ENCODE data around the gene HIVEP3. TPM values are rescaled to one million over a fixed set of nuclear protein-coding genes. Genes with fewer than 3 reads are reported as not detected.

HIVEP3 gene
- total RNA-seq, 1 donor from 2014 or later = 5.8 TPM

DNA sequence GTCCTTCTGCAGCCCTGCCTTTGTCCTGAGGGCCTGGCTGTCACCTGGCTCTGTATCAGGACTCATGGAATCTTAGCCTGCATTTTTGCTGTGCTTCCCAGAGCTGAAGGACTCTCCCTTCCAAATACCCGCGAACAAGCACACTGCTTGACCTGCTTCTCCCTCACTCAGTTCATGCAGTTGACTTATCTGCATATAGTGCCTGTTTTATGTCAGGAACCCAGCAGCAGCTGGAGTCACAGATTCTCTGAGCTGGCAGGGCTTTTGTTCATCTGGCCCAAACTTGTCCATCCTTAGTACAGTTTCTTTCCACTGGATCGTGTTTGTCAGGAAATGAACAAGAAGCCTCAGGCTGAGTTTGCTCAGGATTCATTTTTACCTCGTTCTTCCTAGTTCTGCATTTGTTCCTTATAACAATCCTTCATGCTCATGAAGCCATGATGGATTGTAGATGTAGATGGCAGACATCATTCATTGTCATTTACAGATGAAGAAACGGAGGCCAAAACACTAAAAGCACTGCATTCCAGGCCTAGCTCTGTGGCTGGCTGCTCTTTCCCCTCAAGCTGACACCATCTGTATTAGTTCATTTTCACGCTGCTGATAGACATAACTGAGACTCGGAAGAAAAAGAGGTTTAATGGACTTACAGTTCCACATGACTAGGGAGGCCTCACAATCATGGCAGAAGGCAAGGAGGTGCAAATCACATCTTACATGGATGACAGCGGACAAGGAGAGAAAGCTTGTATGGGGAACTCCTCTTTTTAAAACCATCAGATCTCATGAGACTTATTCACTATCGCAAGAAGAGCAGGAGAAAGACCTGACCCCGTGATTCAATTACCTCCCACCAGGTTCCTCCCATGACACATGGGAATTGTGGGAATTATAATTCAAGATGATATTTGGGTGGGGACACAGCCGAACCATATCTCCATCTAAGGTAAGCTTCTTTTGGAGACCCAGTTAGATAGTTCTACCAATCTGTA, 150.9 kb downstream of the HIVEP3 start:
- TF ChIP-seq CTCF (IDR thresholded peaks at IDR 0.05; ENCODE audit: insufficient read depth, low read length, poor library complexity, severe bottlenecking) = no peak
- DNase-seq (ENCODE audit: low read depth) = no peak
- Histone ChIP-seq H3K27me3 (ENCODE audit: control insufficient read depth, insufficient read depth, low read length) (no peaks in the 10 kb centered on the region), H3K36me3 (ENCODE audit: control insufficient read depth, insufficient read depth, low read length) (no peaks in the 10 kb centered on the region), H3K4me3 (ENCODE audit: low read depth, low read length) (no peak overlapping the region)

GRCh38 chr1:41766546-41766945, 152.2 kb downstream of the HIVEP3 start:
- TF ChIP-seq CTCF (IDR thresholded peaks at IDR 0.05; ENCODE audit: insufficient read depth, low read length, poor library complexity, severe bottlenecking) = no peak
- no peak for DNase-seq (ENCODE audit: low read depth)

DNA sequence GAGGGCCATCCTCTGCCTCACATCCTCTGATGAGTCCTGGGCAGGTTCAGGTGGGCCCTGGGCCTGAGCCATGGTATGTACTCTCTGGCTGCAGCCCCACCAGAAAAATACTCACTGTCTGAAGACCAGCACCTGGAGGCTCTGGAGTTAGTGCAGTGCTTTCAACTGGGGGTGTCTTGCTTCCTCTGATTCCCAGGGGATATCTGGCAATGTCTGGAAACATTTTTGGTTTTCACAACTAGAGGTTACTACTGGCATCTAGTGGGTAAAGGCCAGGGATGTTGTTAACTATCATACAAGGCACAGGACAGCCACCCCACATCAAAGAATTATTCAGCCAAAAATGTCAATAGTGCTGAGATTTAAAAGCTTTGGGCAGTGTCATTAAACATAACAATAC, 152.7 kb downstream of the HIVEP3 start:
- no peak for DNase-seq (ENCODE audit: low read depth)
- Histone ChIP-seq H3K27me3 (ENCODE audit: control insufficient read depth, insufficient read depth, low read length) (no peaks in the 10 kb centered on the region), H3K36me3 (ENCODE audit: control insufficient read depth, insufficient read depth, low read length) (no peaks in the 10 kb centered on the region), H3K4me3 (ENCODE audit: low read depth, low read length) (no peak overlapping the region)
- TF ChIP-seq CTCF (IDR thresholded peaks at IDR 0.05; ENCODE audit: insufficient read depth, low read length, poor library complexity, severe bottlenecking) = no peak

More at GRCh38 chr1:41766546-41766945, 152.2 kb downstream of the HIVEP3 start:
- Histone ChIP-seq H3K36me3 (ENCODE audit: control insufficient read depth, insufficient read depth, low read length) (no peaks in the 10 kb centered on the region), H3K4me3 (ENCODE audit: low read depth, low read length) (no peak overlapping the region), H3K27me3 (ENCODE audit: control insufficient read depth, insufficient read depth, low read length) (no peaks in the 10 kb centered on the region)

- H3K4me3 ChIP-seq (ENCODE audit: low read depth, low read length) = no peak overlapping the region
- no peak for TF ChIP-seq CTCF (IDR thresholded peaks at IDR 0.05; ENCODE audit: insufficient read depth, low read length, poor library complexity, severe bottlenecking)
- DNase-seq (ENCODE audit: low read depth) = no peak
- H3K36me3 ChIP-seq (ENCODE audit: control insufficient read depth, insufficient read depth, low read length) = no peaks in the 10 kb centered on the region
- no peaks in the 10 kb centered on the region for H3K27me3 ChIP-seq (ENCODE audit: control insufficient read depth, insufficient read depth, low read length)
Observed at GRCh38 chr1:41765152-41765551, 153.6 kb downstream of the HIVEP3 start.

DNA sequence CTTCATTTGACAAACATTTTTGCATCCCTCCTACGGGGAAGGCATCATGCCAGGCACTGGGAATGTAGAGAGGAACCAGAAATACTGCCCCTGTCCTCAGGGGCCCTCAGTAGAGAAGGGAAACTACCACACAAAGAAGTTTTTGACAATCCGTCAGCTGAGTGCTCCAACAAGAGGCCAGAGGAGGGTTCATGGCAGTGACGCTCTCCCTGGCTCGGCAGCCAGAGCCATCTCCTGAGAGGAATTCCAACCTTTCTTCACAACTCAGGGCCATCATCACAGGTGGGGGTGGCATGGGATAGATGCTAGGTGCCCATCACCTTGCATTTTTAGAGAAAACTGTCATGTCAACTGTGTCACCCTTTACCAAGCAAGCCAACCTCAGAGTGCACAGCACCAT, 154.1 kb downstream of the HIVEP3 start:
- H3K27me3 ChIP-seq (ENCODE audit: control insufficient read depth, insufficient read depth, low read length) = no peaks in the 10 kb centered on the region
- no peak for DNase-seq (ENCODE audit: low read depth)
- H3K36me3 ChIP-seq (ENCODE audit: control insufficient read depth, insufficient read depth, low read length) = no peaks in the 10 kb centered on the region
- H3K4me3 ChIP-seq (ENCODE audit: low read depth, low read length) = no peak overlapping the region
- no peak for TF ChIP-seq CTCF (IDR thresholded peaks at IDR 0.05; ENCODE audit: insufficient read depth, low read length, poor library complexity, severe bottlenecking)
